Lower leg skin (tissue), 4 donors: Measurements from ENCODE around the gene MTA2. TPM values are rescaled to one million over a fixed set of nuclear protein-coding genes. Genes with fewer than 3 reads are reported as not detected.

Experiments used
- DNase-seq, 2 donors: peaks; one replicate each; pipeline ENCODE4 v3.0.0-alpha.2; 2019; ENCODE audit warnings: low spot score in 2 of 2
- H3K4me3 ChIP-seq: fragments of 200-600 bp; sonication (generic); 2 replicates; pipeline ENCODE4 v1.5.1; 2017; ENCODE audit warnings: mild to moderate bottlenecking, low read depth; ENCODE audit not compliant: poor library complexity, severe bottlenecking
- POLR2A ChIP-seq, 2 donors: fragments of 450-650 bp; IDR thresholded peaks; one replicate each; pipeline ENCODE4 v1.6.1; 2016 to 2017; ENCODE audit warnings: antibody characterized with exemption in 2 of 2, mild to moderate bottlenecking in 1 of 2, moderate library complexity in 1 of 2
- WGBS, 2 donors: methylation state at CpG; one replicate each; pipeline ENCODE4 v1.1.5; 2018; 5-methylcytosine and 5-hydroxymethylcytosine counted together
- intact Hi-C: fragments of 100-400 bp; cut with DNase I; formaldehyde crosslinking; loops from one replicate; pipeline ENCODE4 v1.15.0; 2023; ENCODE audit warnings: low total_unique reads
- microRNA-seq, 2 donors: library from miRNA; unstranded; fragments of <30 nt; microRNA quantifications; one replicate each; pipeline ENCODE4, GENCODE V29; 2016; ENCODE audit warnings: borderline replicate concordance in 2 of 2, borderline number of aligned reads in 1 of 2
- total RNA-seq, 4 donors: library from RNA; depleted of rRNA; stranded (reverse); fragments of >200 nt; gene quantifications; one replicate each; pipeline ENCODE4 v1.1.0, GENCODE V29; 2016
- TF ChIP-seq, protein P1 (sequence below), 3 donors: fragments of 450-650 bp; IDR thresholded peaks; one replicate each; pipeline ENCODE4 v1.5.1; 2016; ENCODE audit warnings: antibody characterized with exemption in 3 of 3, mild to moderate bottlenecking in 3 of 3, moderate library complexity in 2 of 3

MTA2 gene
- total RNA-seq, 4 donors from 2014 or later, result 91.3 to 139 (median 98.3) TPM

DNA sequence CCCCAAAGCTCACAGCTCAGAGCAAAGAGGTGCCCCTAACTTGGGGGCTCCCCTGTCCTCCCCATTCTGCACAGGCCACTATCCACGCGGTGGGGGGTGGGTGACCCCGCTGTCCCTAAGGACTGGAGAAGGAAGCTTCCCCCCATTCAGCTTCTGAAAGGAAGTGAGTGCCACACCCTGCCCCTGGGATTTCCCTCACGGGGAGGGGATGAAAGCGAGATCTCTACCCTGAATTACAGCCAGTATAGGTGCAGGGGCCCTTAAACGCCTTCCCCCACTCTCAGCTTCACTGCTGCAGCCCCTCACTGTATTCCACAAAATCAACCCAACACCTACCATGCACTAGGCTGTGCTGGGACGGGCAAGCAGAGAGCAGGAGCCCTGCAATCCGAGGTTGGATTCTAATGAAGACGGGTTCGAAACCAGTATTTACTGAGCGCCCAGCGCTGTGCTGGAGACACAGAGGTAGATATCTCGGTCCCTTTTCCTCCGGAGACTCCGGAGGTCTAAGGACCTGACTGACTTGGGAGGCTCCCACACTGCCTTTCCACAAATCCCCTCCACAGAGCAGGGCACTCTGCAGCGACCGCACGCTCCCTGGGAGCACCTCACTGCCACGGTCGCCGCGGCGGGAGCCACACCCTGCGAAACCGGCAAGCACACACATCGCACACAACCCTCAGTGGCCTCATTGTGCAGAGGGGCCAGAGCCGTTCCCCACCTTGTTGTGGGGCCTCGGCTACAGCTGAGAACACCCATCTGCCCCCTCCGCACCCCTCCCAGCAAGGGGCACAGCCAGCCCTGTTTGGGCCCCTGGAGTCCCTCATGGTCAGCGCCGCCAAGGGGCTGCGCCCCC is 56.9 kb downstream of the MTA2 start:
- H3K4me3 ChIP-seq, result peak overlapping the region; percentile 99
- DNase-seq, result no peak
- TF ChIP-seq, protein P1, sequence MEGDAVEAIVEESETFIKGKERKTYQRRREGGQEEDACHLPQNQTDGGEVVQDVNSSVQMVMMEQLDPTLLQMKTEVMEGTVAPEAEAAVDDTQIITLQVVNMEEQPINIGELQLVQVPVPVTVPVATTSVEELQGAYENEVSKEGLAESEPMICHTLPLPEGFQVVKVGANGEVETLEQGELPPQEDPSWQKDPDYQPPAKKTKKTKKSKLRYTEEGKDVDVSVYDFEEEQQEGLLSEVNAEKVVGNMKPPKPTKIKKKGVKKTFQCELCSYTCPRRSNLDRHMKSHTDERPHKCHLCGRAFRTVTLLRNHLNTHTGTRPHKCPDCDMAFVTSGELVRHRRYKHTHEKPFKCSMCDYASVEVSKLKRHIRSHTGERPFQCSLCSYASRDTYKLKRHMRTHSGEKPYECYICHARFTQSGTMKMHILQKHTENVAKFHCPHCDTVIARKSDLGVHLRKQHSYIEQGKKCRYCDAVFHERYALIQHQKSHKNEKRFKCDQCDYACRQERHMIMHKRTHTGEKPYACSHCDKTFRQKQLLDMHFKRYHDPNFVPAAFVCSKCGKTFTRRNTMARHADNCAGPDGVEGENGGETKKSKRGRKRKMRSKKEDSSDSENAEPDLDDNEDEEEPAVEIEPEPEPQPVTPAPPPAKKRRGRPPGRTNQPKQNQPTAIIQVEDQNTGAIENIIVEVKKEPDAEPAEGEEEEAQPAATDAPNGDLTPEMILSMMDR (IDR thresholded peaks at IDR 0.05), result no peak
- TF ChIP-seq POLR2A (IDR thresholded peaks at IDR 0.05), result no peak
- WGBS, 2 donors, result 1 to 3% methylated on average over 25 to 30 of the region's 32 CpGs
- intact Hi-C loops, result loop anchor here (5.0 kb wide), 3 partner anchors 48 to 148 kb away; no protein-coding TSS in a partner anchor

DNA sequence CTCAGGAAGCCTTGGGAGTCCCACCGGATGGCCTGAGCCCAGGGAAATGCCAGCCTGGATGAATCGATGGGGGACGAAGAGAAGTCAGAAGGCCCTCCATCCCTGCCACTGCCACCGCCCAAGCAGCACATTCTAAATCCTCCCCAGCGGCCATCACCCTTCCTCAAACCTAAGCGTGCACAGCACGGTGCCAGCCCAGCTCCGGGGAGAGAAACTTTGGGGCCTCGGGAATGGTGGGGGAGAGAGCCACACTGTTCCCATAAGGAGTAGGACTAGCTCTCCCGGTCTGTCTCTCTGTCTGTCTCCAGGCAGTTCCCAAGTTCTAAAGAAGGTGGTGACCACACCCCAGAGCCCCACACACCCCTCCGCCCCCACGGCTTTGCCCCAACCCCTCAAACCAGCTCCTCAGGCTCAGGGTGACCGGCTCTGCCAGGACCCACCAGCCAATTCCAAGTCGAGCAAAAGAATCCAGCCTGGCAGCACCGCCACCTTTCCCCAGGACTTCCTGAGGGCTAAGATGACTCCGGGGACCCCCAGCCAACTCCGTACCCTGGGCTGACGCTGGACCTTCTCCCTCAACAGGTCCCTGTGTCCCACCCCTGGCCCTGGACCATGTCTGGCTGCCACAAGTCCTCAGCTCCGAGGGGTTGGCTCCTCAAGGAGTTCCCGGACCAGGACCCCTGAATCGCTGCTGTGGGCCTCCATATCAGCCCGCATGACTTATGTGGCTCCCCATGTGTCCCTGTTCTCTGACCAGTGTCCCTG is 57.8 kb downstream of the MTA2 start:
- DNase-seq, result no peak
- intact Hi-C loops, result loop anchor here (5.0 kb wide), 3 partner anchors 47 to 147 kb away; no protein-coding TSS in a partner anchor
- TF ChIP-seq POLR2A (IDR thresholded peaks at IDR 0.05), result no peak
- TF ChIP-seq, protein P1 (IDR thresholded peaks at IDR 0.05), result no peak
- WGBS, 2 donors, result 0 to 2% methylated on average over 21 of the region's 22 CpGs
- peak overlapping the region; percentile 99 for H3K4me3 ChIP-seq

Small RNAs within 50 kb of the gene (microRNA-seq; reads per million reads assigned to microRNA genes)
- gene MIR6747, result 0 to 1.4 reads per million in 2 donors

Other genes starting within 250 kb of the MTA2 start
- gene SCGB1A1, start 182.8 kb downstream of the MTA2 start, total RNA-seq, result not detected
- gene AHNAK, start 55.1 kb downstream of the MTA2 start, total RNA-seq, result 1,000 to 10,000 TPM; 1,345 to 1,611 (median 1,532) TPM
- gene EEF1G, start 28.0 kb downstream of the MTA2 start, total RNA-seq, result 1,000 to 10,000 TPM; 2,343 to 3,224 (median 2,571) TPM
- gene TUT1, start 10.3 kb downstream of the MTA2 start, total RNA-seq, result 10 to 100 TPM; 11.0 to 29.8 (median 15.8) TPM
- gene EML3, start 10.9 kb upstream of the MTA2 start, total RNA-seq, result 10 to 100 TPM; 39.5 to 61.0 (median 42.9) TPM
- gene ROM1, start 11.4 kb upstream of the MTA2 start, total RNA-seq, result 1 to 10 TPM; 4.0 to 7.6 (median 6.5) TPM
- gene B3GAT3, start 20.1 kb upstream of the MTA2 start, total RNA-seq, result 10 to 100 TPM; 29.7 to 51.8 (median 35.2) TPM
- gene GANAB, start 44.7 kb upstream of the MTA2 start, total RNA-seq, result 100 to 1,000 TPM in 1 of 4 donors, 10 to 100 TPM in 3; 72.0 to 118 (median 91.4) TPM
- 10 to 100 TPM; 28.5 to 32.7 (median 30.2) TPM for gene INTS5, start 51.4 kb upstream of the MTA2 start, total RNA-seq
- 10 to 100 TPM; 21.3 to 58.4 (median 31.4) TPM for gene C11orf98, start 63.3 kb upstream of the MTA2 start, total RNA-seq
- 10 to 100 TPM in 1 of 4 donors, 1 to 10 TPM in 3; 2.9 to 14.8 (median 7.7) TPM for gene CSKMT, start 63.4 kb upstream of the MTA2 start, total RNA-seq
- 10 to 100 TPM in 2 of 4 donors, 1 to 10 TPM in 2; 7.5 to 12.0 (median 10.3) TPM for gene UQCC3, start 69.8 kb upstream of the MTA2 start, total RNA-seq
- gene LBHD1, start 70.4 kb upstream of the MTA2 start, total RNA-seq, result 1 to 10 TPM; 2.5 to 4.6 (median 3.1) TPM
- 100 to 1,000 TPM; 194 to 275 (median 235) TPM for gene UBXN1, start 77.2 kb upstream of the MTA2 start, total RNA-seq
- gene LRRN4CL, start 87.7 kb upstream of the MTA2 start, total RNA-seq, result 10 to 100 TPM in 2 of 4 donors, 1 to 10 TPM in 2; 7.3 to 11.6 (median 9.9) TPM
- gene BSCL2, start 105.6 kb upstream of the MTA2 start, total RNA-seq, result 10 to 100 TPM; 25.4 to 68.2 (median 45.1) TPM
- gene GNG3, start 105.8 kb upstream of the MTA2 start, total RNA-seq, result not detected
- 10 to 100 TPM; 19.9 to 30.8 (median 24.3) TPM for gene HNRNPUL2, start 125.6 kb upstream of the MTA2 start, total RNA-seq
- 10 to 100 TPM; 23.7 to 44.7 (median 33.9) TPM for gene TTC9C, start 126.6 kb upstream of the MTA2 start, total RNA-seq
- gene ZBTB3, start 152.3 kb upstream of the MTA2 start, total RNA-seq, result 10 to 100 TPM; 13.4 to 35.4 (median 19.0) TPM
- gene POLR2G, start 159.7 kb upstream of the MTA2 start, total RNA-seq, result 10 to 100 TPM; 51.5 to 71.0 (median 57.2) TPM
- gene TAF6L, start 169.5 kb upstream of the MTA2 start, total RNA-seq, result 10 to 100 TPM; 21.0 to 79.2 (median 38.2) TPM
- gene TMEM179B, start 185.5 kb upstream of the MTA2 start, total RNA-seq, result 10 to 100 TPM; 62.9 to 82.6 (median 81.0) TPM
- gene TMEM223, start 190.1 kb upstream of the MTA2 start, total RNA-seq, result 10 to 100 TPM; 12.9 to 41.4 (median 21.0) TPM
- 100 to 1,000 TPM in 1 of 4 donors, 10 to 100 TPM in 3; 56.6 to 114 (median 79.6) TPM for gene NXF1, start 203.6 kb upstream of the MTA2 start, total RNA-seq
- gene STX5, start 230.2 kb upstream of the MTA2 start, total RNA-seq, result 10 to 100 TPM; 30.0 to 47.4 (median 38.4) TPM
- gene TEX54, start 231.0 kb upstream of the MTA2 start, total RNA-seq, result not detected
- gene WDR74, start 237.7 kb upstream of the MTA2 start, total RNA-seq, result 10 to 100 TPM; 49.7 to 93.8 (median 64.3) TPM